Mucosa of descending colon (tissue), 3 donors: Measurements from ENCODE around the gene SLC12A6. TPM values are rescaled to one million over a fixed set of nuclear protein-coding genes. Genes with fewer than 3 reads are reported as not detected.

ENCODE experiments used
- ATAC-seq: fragments of 200-7000 bp; cut with Tn5 transposase; one replicate; pipeline ENCODE4 v1.9.1; 2020; ENCODE audit warnings: mild to moderate bottlenecking, moderate library complexity
- DNase-seq, 3 donors: peaks; one replicate each; pipeline ENCODE4 v3.0.0-alpha.2; 2020
- H3K36me3 ChIP-seq: fragments of 200-600 bp; one replicate; pipeline ENCODE4 v1.8.0; 2021; ENCODE audit warnings: low read depth, mild to moderate bottlenecking
- H3K4me1 ChIP-seq: fragments of 200-600 bp; one replicate; pipeline ENCODE4 v1.8.0; 2021; ENCODE audit warnings: low read depth, mild to moderate bottlenecking
- H3K4me3 ChIP-seq: fragments of 200-600 bp; one replicate; pipeline ENCODE4 v1.8.0; 2021; ENCODE audit warnings: mild to moderate bottlenecking
- H3K9me3 ChIP-seq: fragments of 200-600 bp; one replicate; pipeline ENCODE4 v1.8.0; 2021; ENCODE audit warnings: mild to moderate bottlenecking
- intact Hi-C, 2 donors: fragments of 100-400 bp; cut with DNase I in 1 of 2; cut with micrococcal nuclease in 1 of 2; formaldehyde crosslinking; loops; one replicate each; pipeline versions ENCODE4 v1.11.0 to v1.11.1; 2022; cut with DNase I, micrococcal nuclease
- total RNA-seq, 3 donors: library from RNA; stranded (reverse); fragmentation: NEBNext Ultra II Directional in 2 of 3; extraction: Animal tissue kit (Norgen Biotek cat#: 25700) in 2 of 3; gene quantifications; one replicate each; pipeline versions ENCODE4 v1.2.1 to v1.2.4, GENCODE V29; 2021 to 2023
- TF ChIP-seq, protein P1 (sequence below): fragments of 200-600 bp; IDR thresholded peaks from one replicate; pipeline ENCODE4 v1.8.0; 2022; ENCODE audit warnings: antibody characterized with exemption, mild to moderate bottlenecking
- donor health status: DM: no; HTN: no; CAD: no; lungs with moderate emphysema.
- donor health status: DM: no; HTN: no; CAD: no.
- donor health status: DM: no; HTN: yes; CAD: no.

Gene SLC12A6
- total RNA-seq, 3 donors from 2014 or later, result 17.7 to 26.2 (median 23.2) TPM

DNA sequence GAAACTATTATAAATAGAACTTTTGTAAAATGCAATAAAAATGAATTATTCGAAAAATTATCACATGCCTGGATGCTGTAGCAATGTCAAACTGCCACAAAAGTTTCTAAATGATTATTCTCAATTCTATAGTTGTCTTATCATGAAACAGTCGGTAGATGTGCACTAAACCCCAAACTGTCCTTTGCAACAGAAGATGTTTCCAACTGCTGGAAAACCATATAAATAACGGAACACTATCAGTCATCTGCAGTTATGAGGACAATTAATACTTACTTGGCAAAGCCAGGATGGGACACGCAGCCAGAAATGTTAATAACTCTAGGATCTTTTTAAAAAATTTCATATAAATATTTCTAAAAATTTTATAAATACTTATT is 95.3 kb downstream of the SLC12A6 start:
- H3K36me3 ChIP-seq, result peaks cover 8% of the 10 kb centered on the region
- intact Hi-C loops, result no loop called here
- ATAC-seq (no peak), DNase-seq (no peak)
- H3K4me3 ChIP-seq, result no peak overlapping the region
- TF ChIP-seq, protein P1, sequence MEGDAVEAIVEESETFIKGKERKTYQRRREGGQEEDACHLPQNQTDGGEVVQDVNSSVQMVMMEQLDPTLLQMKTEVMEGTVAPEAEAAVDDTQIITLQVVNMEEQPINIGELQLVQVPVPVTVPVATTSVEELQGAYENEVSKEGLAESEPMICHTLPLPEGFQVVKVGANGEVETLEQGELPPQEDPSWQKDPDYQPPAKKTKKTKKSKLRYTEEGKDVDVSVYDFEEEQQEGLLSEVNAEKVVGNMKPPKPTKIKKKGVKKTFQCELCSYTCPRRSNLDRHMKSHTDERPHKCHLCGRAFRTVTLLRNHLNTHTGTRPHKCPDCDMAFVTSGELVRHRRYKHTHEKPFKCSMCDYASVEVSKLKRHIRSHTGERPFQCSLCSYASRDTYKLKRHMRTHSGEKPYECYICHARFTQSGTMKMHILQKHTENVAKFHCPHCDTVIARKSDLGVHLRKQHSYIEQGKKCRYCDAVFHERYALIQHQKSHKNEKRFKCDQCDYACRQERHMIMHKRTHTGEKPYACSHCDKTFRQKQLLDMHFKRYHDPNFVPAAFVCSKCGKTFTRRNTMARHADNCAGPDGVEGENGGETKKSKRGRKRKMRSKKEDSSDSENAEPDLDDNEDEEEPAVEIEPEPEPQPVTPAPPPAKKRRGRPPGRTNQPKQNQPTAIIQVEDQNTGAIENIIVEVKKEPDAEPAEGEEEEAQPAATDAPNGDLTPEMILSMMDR, result no peak
- no peaks in the 10 kb centered on the region for H3K9me3 ChIP-seq
- no peaks in the 10 kb centered on the region for H3K4me1 ChIP-seq

DNA sequence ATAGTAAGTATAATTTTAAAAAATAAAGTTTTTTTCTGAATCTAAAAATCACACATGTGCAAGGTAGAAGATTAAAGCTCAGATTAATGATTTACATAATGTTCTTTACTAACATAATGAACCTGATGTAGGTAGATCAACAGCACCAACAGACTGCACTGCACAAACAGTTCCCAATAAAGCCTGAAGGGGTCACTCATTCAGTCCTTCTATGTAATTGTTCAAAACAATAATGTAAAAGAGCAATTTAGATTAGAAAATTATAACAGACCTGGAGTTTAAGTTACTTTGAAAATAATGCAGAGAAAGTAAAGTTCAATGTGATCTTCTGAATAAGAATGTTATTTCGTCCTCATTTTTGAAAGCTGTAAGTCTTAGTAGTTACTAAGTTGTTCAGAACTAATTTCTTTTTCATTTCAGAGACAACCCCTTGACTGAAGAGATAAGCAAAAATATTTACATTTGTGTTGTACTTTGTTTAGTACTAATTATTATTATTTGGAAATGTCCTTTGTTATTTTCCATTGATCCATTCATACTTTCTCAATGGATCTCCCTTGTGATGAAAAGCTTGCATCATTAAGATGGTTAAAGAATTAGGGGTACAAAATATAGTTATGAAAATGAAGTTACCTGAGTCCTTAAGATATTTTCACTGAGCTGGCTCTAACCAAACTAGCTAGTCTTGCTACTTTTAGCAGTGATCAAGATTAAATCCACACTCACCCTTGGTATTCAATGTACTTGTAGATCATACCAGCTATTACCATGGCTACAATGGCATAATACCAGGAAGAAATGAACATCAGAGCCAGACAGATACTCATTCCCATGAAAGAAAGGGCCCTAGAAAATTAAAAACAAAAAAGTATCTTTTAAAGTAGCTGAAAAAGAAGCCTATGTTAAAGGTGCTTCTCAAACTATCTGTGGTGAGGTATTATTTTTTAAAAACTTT is 95.9 kb downstream of the SLC12A6 start:
- TF ChIP-seq, protein P1, result peak; percentile 61
- ATAC-seq, result peak; percentile 73
- peak in 1 of 3 donors; percentile 62 for DNase-seq
- intact Hi-C loops, result no loop called here
- H3K9me3 ChIP-seq, result no peaks in the 10 kb centered on the region
- no peaks in the 10 kb centered on the region for H3K4me1 ChIP-seq
- no peak overlapping the region for H3K4me3 ChIP-seq
- peaks cover 8% of the 10 kb centered on the region for H3K36me3 ChIP-seq

DNA sequence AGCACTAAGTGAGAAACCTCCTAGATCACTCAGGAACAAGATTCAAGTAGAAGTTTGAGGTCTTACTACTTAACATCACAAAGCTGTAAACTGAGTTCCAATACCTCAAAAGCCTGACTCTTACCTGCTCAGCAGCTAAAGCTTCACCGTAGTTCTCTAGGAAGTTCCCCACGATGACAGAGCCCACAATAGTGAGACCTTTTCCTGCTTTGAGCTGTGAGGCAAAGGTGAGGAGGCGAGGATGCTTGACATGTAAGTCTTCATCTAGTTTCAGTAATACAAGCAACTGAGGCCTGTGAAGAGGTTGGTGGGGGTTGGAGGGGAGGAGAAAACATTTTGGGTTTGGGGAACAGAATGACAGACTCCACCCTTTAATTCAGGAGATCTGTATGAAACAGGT is 97.0 kb downstream of the SLC12A6 start:
- Histone ChIP-seq H3K36me3 (peaks cover 8% of the 10 kb centered on the region), H3K4me3 (no peak overlapping the region), H3K9me3 (no peaks in the 10 kb centered on the region), H3K4me1 (no peaks in the 10 kb centered on the region)
- no peak for ATAC-seq
- DNase-seq, result no peak
- TF ChIP-seq, protein P1, result no peak
- intact Hi-C loops, result no loop called here

DNA sequence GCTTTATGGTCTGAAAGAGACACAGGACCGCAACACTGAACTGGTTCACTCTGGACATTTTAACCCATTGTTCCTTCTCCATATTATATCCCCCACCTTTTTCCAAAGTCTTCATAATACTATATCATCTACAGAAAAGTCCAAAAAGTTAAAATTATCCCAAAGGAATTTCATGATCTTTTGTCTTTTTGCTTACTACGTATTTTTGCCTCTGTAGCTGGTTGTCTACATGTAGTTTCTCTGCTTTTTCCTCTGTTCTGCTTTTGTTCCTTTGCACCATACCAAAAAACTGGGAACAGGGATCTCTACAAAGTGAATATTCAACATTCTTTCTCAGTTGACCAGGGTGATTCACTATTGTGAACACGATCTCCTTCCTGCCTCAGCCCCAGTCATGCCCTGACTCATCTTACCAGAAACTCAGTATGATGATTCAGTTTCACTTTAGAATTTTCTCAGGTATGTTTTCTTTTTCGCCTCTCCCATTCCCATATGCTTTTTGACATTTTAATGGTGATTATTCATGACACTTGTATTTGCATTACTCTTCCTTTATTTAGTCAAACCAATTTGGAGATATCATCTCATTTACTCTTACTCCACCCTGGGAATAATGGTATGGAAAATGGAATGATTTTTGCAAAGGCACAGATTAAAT is 98.3 kb downstream of the SLC12A6 start:
- ATAC-seq (no peak), DNase-seq (no peak)
- intact Hi-C loops, result no loop called here
- no peaks in the 10 kb centered on the region for H3K9me3 ChIP-seq
- no peak overlapping the region for H3K4me3 ChIP-seq
- TF ChIP-seq, protein P1, result no peak
- peaks cover 8% of the 10 kb centered on the region for H3K36me3 ChIP-seq
- H3K4me1 ChIP-seq, result no peaks in the 10 kb centered on the region

DNA sequence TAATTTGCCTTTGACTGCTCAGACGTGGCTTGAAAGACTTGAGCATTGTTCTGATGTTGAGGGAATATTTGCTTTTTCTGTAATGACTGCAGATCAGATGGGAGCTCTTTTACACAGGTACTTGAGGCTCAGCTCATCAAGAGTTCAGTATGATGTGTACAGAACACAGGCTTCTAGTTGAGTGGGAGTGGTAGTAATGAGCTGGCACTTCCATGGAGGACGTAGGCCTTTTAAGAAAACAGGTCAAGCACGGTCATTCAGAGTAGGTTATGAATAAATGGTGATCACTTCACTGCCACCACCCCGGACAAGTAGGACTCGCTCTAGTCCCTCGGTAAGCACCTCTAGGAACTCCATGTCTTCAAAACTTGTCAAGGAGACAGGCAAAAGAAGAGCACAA is 104.0 kb downstream of the SLC12A6 start:
- TF ChIP-seq, protein P1, result no peak
- Histone ChIP-seq H3K36me3 (peaks cover 12% of the 10 kb centered on the region), H3K4me3 (no peak overlapping the region), H3K4me1 (no peaks in the 10 kb centered on the region), H3K9me3 (no peaks in the 10 kb centered on the region)
- no peak for ATAC-seq
- intact Hi-C loops, result no loop called here
- no peak for DNase-seq
